ENCODE measurements around the gene ACTR10. TPM values are rescaled to one million over a fixed set of nuclear protein-coding genes. Genes with fewer than 3 reads are reported as not detected.

Gene ACTR10
- total RNA-seq, 2 experiments from 2014 or later = 38.8 to 43.6 TPM

- ChIA-PET CTCF (no interaction called here), POLR2A (interaction anchor here (2.3 kb wide), 1 partner anchor 27 kb away, joined by 7 read pairs; the partner anchor contains the start of gene ARID4A)
- no peak overlapping the region for H3K27ac ChIP-seq (ENCODE audit: low read depth in 1 of 2, low read length in 2 of 2)
- intact Hi-C loops (cut with DNase I, micrococcal nuclease) = no loop called here
- H3K9me3 Mint-ChIP-seq = no peaks in the 10 kb centered on the region
- H3K27me3 Mint-ChIP-seq = no peaks in the 10 kb centered on the region
- peaks cover 99% of the 10 kb centered on the region for H3K36me3 Mint-ChIP-seq (ENCODE audit: low read depth)
- no peaks in the 10 kb centered on the region for H3K27me3 ChIP-seq (ENCODE audit: control insufficient read depth in 1 of 2, insufficient read depth in 2 of 2, low read length in 2 of 2)
- no peaks in the 10 kb centered on the region for H3K9me3 ChIP-seq (ENCODE audit: control insufficient read depth in 1 of 2, insufficient read depth in 1 of 2, low read length in 2 of 2)
- H3K4me1 Mint-ChIP-seq (ENCODE audit: low read depth) = peaks cover 45% of the 10 kb centered on the region
- H3K27ac Mint-ChIP-seq = peak overlapping the region; percentile 42
- peaks cover 4% of the 10 kb centered on the region for H3K4me1 ChIP-seq (ENCODE audit: insufficient read depth, low read length)
- H3K4me3 ChIP-seq (ENCODE audit: low read length) = no peak overlapping the region
- H3K36me3 ChIP-seq (ENCODE audit: insufficient read depth, low read length) = peaks cover 77% of the 10 kb centered on the region
- no peak for DNase-seq
- H3K4me3 Mint-ChIP-seq = no peak overlapping the region
- TF ChIP-seq CTCF (IDR thresholded peaks at IDR 0.05) = no peak
- ATAC-seq (ENCODE audit: poor library complexity) = no peak
These were observed 70.7 kb downstream of the ACTR10 start for GRCh38 chr14:58270628-58271027.

- intact Hi-C loops (cut with DNase I, micrococcal nuclease) = no loop called here
- peaks cover 95% of the 10 kb centered on the region for H3K36me3 Mint-ChIP-seq (ENCODE audit: low read depth)
- H3K27ac Mint-ChIP-seq = no peak overlapping the region
- no peaks in the 10 kb centered on the region for H3K9me3 Mint-ChIP-seq
- no peak for ATAC-seq (ENCODE audit: poor library complexity)
- no peak for TF ChIP-seq CTCF (IDR thresholded peaks at IDR 0.05)
- ChIA-PET CTCF (interaction anchor here (1.1 to 1.2 kb wide), 2 partner anchors 50 to 123 kb away, joined by 3 read pairs; partner anchors contain the start of gene TOMM20L), POLR2A (interaction anchor here (0.6 to 2.3 kb wide), 4 partner anchors 14 to 28 kb away, joined by 3 to 7 read pairs (median 4); partner anchors contain the start of genes ARID4A and PSMA3)
- H3K4me3 Mint-ChIP-seq = no peak overlapping the region
- peaks cover 53% of the 10 kb centered on the region for H3K4me1 Mint-ChIP-seq (ENCODE audit: low read depth)
- H3K27me3 Mint-ChIP-seq = no peaks in the 10 kb centered on the region
- H3K4me3 ChIP-seq (ENCODE audit: low read length) = no peak overlapping the region
- DNase-seq = peak in 1 of 14 experiments; percentile 16
- H3K27ac ChIP-seq (ENCODE audit: low read depth in 1 of 2, low read length in 2 of 2) = no peak overlapping the region
- no peaks in the 10 kb centered on the region for H3K9me3 ChIP-seq (ENCODE audit: control insufficient read depth in 1 of 2, insufficient read depth in 1 of 2, low read length in 2 of 2)
- H3K4me1 ChIP-seq (ENCODE audit: insufficient read depth, low read length) = peaks cover 12% of the 10 kb centered on the region
- no peaks in the 10 kb centered on the region for H3K27me3 ChIP-seq (ENCODE audit: control insufficient read depth in 1 of 2, insufficient read depth in 2 of 2, low read length in 2 of 2)
- H3K36me3 ChIP-seq (ENCODE audit: insufficient read depth, low read length) = peaks cover 61% of the 10 kb centered on the region
These were observed 72.8 kb downstream of the ACTR10 start for GRCh38 chr14:58272588-58273372.

- Mint-ChIP-seq H3K4me1 (ENCODE audit: low read depth) (peaks cover 47% of the 10 kb centered on the region), H3K27ac (peak overlapping the region; percentile 60), H3K36me3 (ENCODE audit: low read depth) (peaks cover 95% of the 10 kb centered on the region), H3K4me3 (peak overlapping the region; percentile 34), H3K9me3 (no peaks in the 10 kb centered on the region), H3K27me3 (no peaks in the 10 kb centered on the region)
- ATAC-seq (ENCODE audit: poor library complexity) (peak; percentile 24), DNase-seq (no peak)
- intact Hi-C loops (cut with DNase I, micrococcal nuclease) = no loop called here
- no peak overlapping the region for H3K4me3 ChIP-seq (ENCODE audit: low read length)
- H3K9me3 ChIP-seq (ENCODE audit: control insufficient read depth in 1 of 2, insufficient read depth in 1 of 2, low read length in 2 of 2) = no peaks in the 10 kb centered on the region
- peak overlapping the region in 1 of 2 donors; percentile 3 for H3K27ac ChIP-seq (ENCODE audit: low read depth in 1 of 2, low read length in 2 of 2)
- no peak for TF ChIP-seq CTCF (IDR thresholded peaks at IDR 0.05)
- H3K27me3 ChIP-seq (ENCODE audit: control insufficient read depth in 1 of 2, insufficient read depth in 2 of 2, low read length in 2 of 2) = no peaks in the 10 kb centered on the region
- H3K36me3 ChIP-seq (ENCODE audit: insufficient read depth, low read length) = peaks cover 62% of the 10 kb centered on the region
- ChIA-PET POLR2A (interaction anchor here (0.8 to 2.9 kb wide), 9 partner anchors 9 to 153 kb away, joined by 3 to 29 read pairs (median 5); partner anchors contain the start of genes ARID4A, KIAA0586, PSMA3 and TIMM9), CTCF (interaction anchor here (0.6 kb wide), 1 partner anchor 8 kb away, joined by 3 read pairs; no protein-coding TSS in a partner anchor)
- peaks cover 12% of the 10 kb centered on the region for H3K4me1 ChIP-seq (ENCODE audit: insufficient read depth, low read length)
These were observed 74.9 kb downstream of the ACTR10 start for GRCh38 chr14:58274881-58275280.

Measured in CD4-positive, alpha-beta T cell (primary cell).